ENCODE measurements around the gene PDCD10. TPM values are rescaled to one million over a fixed set of nuclear protein-coding genes. Genes with fewer than 3 reads are reported as not detected.

The PDCD10 gene
- total RNA-seq, 1 donor from 2014 or later = 117 TPM

DNA sequence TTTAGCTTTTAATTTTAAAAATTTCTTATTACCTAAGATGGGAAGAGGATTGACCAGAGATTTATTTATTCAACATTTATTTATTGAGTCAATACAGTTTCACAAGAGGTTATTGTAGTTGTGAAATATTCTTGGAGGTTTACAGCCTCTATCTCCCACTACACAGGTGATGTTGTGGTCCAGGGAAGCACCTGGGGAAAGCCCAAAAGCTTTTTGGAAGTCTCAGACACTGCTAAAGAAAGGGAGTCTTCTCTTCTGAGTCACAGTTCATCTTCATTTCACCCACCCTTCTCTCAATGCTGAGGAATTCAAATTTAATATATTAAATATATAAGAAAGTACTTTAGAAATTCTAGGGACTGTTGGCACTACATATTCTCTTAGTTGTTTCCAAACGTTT lies 42.7 kb upstream of the PDCD10 start:
- Histone ChIP-seq H3K79me2 (ENCODE audit: low read depth) (no peaks in the 10 kb centered on the region), H3K4me3 (no peak overlapping the region), H3K4me2 (no peak overlapping the region), H3K4me1 (no peaks in the 10 kb centered on the region), H4K20me1 (ENCODE audit: low read depth) (no peaks in the 10 kb centered on the region), H3K27ac (no peak overlapping the region), H3K9me3 (ENCODE audit: low read depth) (no peaks in the 10 kb centered on the region), H3K9ac (no peak overlapping the region), H2AFZ (replicated peaks) (no peak overlapping the region), H3K27me3 (no peaks in the 10 kb centered on the region), H3F3A (ENCODE audit: low read depth) (no peaks in the 10 kb centered on the region), H3K36me3 (no peaks in the 10 kb centered on the region)
- peaks cover 4% of the 10 kb centered on the region for H3K9me3 Mint-ChIP-seq
- no peak overlapping the region for H3K4me3 Mint-ChIP-seq
- H3K27me3 Mint-ChIP-seq (ENCODE audit: insufficient read depth, low read depth) = no peaks in the 10 kb centered on the region
- H3K36me3 Mint-ChIP-seq = no peaks in the 10 kb centered on the region
- no peak for DNase-seq (ENCODE audit: low spot score)
- H3K4me1 Mint-ChIP-seq = no peaks in the 10 kb centered on the region
- H3K27ac Mint-ChIP-seq = no peak overlapping the region
- no peak for TF ChIP-seq EZH2phosphoT487 (IDR thresholded peaks at IDR 0.05)
- TF ChIP-seq, protein P1, sequence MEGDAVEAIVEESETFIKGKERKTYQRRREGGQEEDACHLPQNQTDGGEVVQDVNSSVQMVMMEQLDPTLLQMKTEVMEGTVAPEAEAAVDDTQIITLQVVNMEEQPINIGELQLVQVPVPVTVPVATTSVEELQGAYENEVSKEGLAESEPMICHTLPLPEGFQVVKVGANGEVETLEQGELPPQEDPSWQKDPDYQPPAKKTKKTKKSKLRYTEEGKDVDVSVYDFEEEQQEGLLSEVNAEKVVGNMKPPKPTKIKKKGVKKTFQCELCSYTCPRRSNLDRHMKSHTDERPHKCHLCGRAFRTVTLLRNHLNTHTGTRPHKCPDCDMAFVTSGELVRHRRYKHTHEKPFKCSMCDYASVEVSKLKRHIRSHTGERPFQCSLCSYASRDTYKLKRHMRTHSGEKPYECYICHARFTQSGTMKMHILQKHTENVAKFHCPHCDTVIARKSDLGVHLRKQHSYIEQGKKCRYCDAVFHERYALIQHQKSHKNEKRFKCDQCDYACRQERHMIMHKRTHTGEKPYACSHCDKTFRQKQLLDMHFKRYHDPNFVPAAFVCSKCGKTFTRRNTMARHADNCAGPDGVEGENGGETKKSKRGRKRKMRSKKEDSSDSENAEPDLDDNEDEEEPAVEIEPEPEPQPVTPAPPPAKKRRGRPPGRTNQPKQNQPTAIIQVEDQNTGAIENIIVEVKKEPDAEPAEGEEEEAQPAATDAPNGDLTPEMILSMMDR (IDR thresholded peaks at IDR 0.05) = no peak
- TF ChIP-seq EZH2 (IDR thresholded peaks at IDR 0.05) = no peak

DNA sequence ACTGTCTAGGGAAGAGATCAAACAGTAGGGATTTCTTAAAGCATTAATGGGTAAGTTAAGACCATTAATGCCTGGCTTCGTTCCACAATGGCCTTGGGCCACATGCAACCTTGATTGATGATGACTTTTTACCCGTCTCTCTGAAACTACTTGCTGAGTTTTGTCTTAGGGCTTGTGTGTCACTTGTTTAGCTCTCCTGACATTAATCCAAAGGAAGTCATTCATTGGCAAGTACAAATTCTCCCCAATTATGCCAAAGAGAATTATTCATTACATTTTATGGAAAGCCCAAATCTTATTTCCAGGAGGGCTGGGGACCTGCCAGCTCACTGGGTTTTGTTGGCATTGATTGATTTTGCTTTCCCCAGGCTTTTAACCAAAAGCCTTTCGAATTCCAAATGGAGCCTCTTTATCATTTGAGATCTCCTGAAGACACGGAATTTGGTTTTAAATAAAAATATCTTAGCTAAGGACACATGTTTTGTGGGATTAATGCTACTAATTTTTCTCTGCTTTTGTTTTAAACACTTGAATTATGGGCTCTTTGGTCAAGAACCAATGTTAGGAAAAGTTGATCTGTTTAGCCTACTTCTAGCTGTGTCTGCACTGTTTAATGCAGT lies 41.5 kb upstream of the PDCD10 start:
- Histone ChIP-seq H3K4me3 (no peak overlapping the region), H3F3A (ENCODE audit: low read depth) (no peaks in the 10 kb centered on the region), H3K9me3 (ENCODE audit: low read depth) (no peaks in the 10 kb centered on the region), H4K20me1 (ENCODE audit: low read depth) (no peaks in the 10 kb centered on the region), H3K4me1 (no peaks in the 10 kb centered on the region), H3K4me2 (no peak overlapping the region), H3K27me3 (no peaks in the 10 kb centered on the region), H2AFZ (replicated peaks) (no peak overlapping the region), H3K9ac (no peak overlapping the region), H3K27ac (no peak overlapping the region), H3K36me3 (no peaks in the 10 kb centered on the region), H3K79me2 (ENCODE audit: low read depth) (no peaks in the 10 kb centered on the region)
- DNase-seq (ENCODE audit: low spot score) = no peak
- Mint-ChIP-seq H3K27me3 (ENCODE audit: insufficient read depth, low read depth) (no peaks in the 10 kb centered on the region), H3K27ac (no peak overlapping the region), H3K9me3 (peaks cover 4% of the 10 kb centered on the region), H3K4me1 (no peaks in the 10 kb centered on the region), H3K36me3 (no peaks in the 10 kb centered on the region), H3K4me3 (no peak overlapping the region)
- TF ChIP-seq, protein P1 (IDR thresholded peaks at IDR 0.05) = no peak
- TF ChIP-seq EZH2phosphoT487 (IDR thresholded peaks at IDR 0.05) (no peak), EZH2 (IDR thresholded peaks at IDR 0.05) (no peak)

DNA sequence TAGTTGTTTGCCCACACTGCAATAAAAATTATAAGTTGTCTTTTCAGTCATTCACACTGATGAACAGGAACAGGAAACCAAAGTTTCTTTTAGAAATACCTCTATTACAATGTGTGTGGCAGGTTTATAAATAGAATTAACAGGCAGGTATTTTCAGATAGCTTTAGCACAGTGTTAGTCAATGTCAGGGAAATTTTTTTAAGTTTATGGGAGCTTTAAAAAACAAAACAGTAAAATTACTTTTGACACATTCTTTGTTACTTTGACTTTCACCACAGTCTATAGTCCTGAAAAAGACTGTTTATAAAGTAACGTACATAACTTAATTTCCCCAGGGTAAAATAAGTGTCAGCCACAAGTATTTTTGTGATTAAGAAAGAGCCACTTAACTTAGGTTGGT lies 38.9 kb upstream of the PDCD10 start:
- no peaks in the 10 kb centered on the region for H4K20me1 ChIP-seq (ENCODE audit: low read depth)
- H3K79me2 ChIP-seq (ENCODE audit: low read depth) = no peaks in the 10 kb centered on the region
- Mint-ChIP-seq H3K4me3 (no peak overlapping the region), H3K9me3 (peaks cover 4% of the 10 kb centered on the region), H3K27ac (no peak overlapping the region), H3K27me3 (ENCODE audit: insufficient read depth, low read depth) (no peaks in the 10 kb centered on the region), H3K4me1 (no peaks in the 10 kb centered on the region), H3K36me3 (no peaks in the 10 kb centered on the region)
- no peaks in the 10 kb centered on the region for H3K4me1 ChIP-seq
- no peaks in the 10 kb centered on the region for H3K27me3 ChIP-seq
- no peak for DNase-seq (ENCODE audit: low spot score)
- H3K4me2 ChIP-seq = no peak overlapping the region
- no peak overlapping the region for H3K27ac ChIP-seq
- H3K9ac ChIP-seq = no peak overlapping the region
- H2AFZ ChIP-seq (replicated peaks) = no peak overlapping the region
- H3K4me3 ChIP-seq = no peak overlapping the region
- TF ChIP-seq, protein P1 (IDR thresholded peaks at IDR 0.05) = no peak
- TF ChIP-seq EZH2 (IDR thresholded peaks at IDR 0.05) (no peak), EZH2phosphoT487 (IDR thresholded peaks at IDR 0.05) (no peak)
- no peaks in the 10 kb centered on the region for H3F3A ChIP-seq (ENCODE audit: low read depth)
- no peaks in the 10 kb centered on the region for H3K9me3 ChIP-seq (ENCODE audit: low read depth)
- H3K36me3 ChIP-seq = no peaks in the 10 kb centered on the region

Measured in neural progenitor cell (in vitro differentiated cells).